T-cell (primary cell): Measurements from ENCODE around the gene MX1. TPM values are rescaled to one million over a fixed set of nuclear protein-coding genes. Genes with fewer than 3 reads are reported as not detected.
"Not testable (repeated sequence)": the region's sequence is repeated elsewhere in the genome, so short reads cannot be mapped to it uniquely, and the experiment has no call there.

Source experiments
- ATAC-seq, 4 experiments: fragments of 200-7000 bp in 3 of 4; fragments of 150-1000 bp in 1 of 4; cut with Tn5 transposase; replicated peaks in 1 of 4; 1 replicate in 3 of 4; 2 replicates in 1 of 4; pipeline ENCODE4 v1.10.0; 2021; ENCODE audit warnings: moderate library complexity in 3 of 4, mild to moderate bottlenecking in 2 of 4, moderate number of reproducible peaks in 1 of 4
- CTCF ChIA-PET, 2 donors: fragments of 300-600 bp; sonication (Branson Sonifier 250); formaldehyde crosslinking; loops; one replicate each; lab custom pipeline; 2022; ENCODE audit warnings: antibody characterized with exemption in 2 of 2; lab: Charles Lee
- POLR2A ChIA-PET, 2 donors: fragments of 300-600 bp; sonication (Branson Sonifier 250); formaldehyde crosslinking; loops; one replicate each; lab custom pipeline; 2022; ENCODE audit warnings: antibody characterized with exemption in 2 of 2; lab: Charles Lee
- DNase-seq, 35 experiments: peaks; one replicate each; pipeline versions ENCODE4 v3.0.0 to v3.0.0-alpha.2; 2013 to 2023
- H3K27ac ChIP-seq: one replicate; pipeline ENCODE4 v1.5.1; 2013; ENCODE audit warnings: low read length
- H3K27me3 ChIP-seq, 2 experiments: replicated peaks in 1 of 2; 1 replicate in 1 of 2; 2 replicates in 1 of 2; pipeline versions ENCODE4 v1.6.1 to v1.7.0; 2013; ENCODE audit warnings: low read length in 1 of 2, mixed read lengths in 1 of 2; ENCODE audit not compliant: control insufficient read depth in 2 of 2, insufficient read depth in 2 of 2; ENCODE audit errors: extremely low read depth in 1 of 2
- H3K36me3 ChIP-seq, 2 donors: 1 replicate in 1 of 2; 2 replicates in 1 of 2; pipeline versions ENCODE4 v1.6.1 to v1.7.0; 2013; ENCODE audit warnings: low read length in 1 of 2; ENCODE audit not compliant: control insufficient read depth in 2 of 2, insufficient read depth in 1 of 2; ENCODE audit errors: extremely low read depth in 1 of 2
- H3K4me1 ChIP-seq, 2 experiments: 1 replicate in 1 of 2; 2 replicates in 1 of 2; pipeline versions ENCODE4 v1.6.1 to v1.7.0; 2013; ENCODE audit warnings: low read length in 2 of 2, mixed read lengths in 1 of 2; ENCODE audit not compliant: insufficient read depth in 2 of 2, control insufficient read depth in 1 of 2; ENCODE audit errors: extremely low read depth in 1 of 2
- H3K4me3 ChIP-seq, 2 donors: 1 replicate in 1 of 2; 2 replicates in 1 of 2; pipeline versions ENCODE4 v1.5.1 to v1.7.0; 2013; ENCODE audit warnings: mild to moderate bottlenecking in 2 of 2, low read length in 1 of 2, moderate library complexity in 1 of 2; ENCODE audit not compliant: control insufficient read depth in 1 of 2; ENCODE audit errors: extremely low read depth in 1 of 2
- H3K9me3 ChIP-seq: 2 replicates; pipeline ENCODE4 v1.7.0; 2013
- H3K27ac Mint-ChIP-seq, 2 donors: one replicate each; pipeline ENCODE4 v1.8.0; 2020 to 2021; ENCODE audit warnings: mild to moderate bottlenecking in 2 of 2, mixed read lengths in 2 of 2
- H3K27me3 Mint-ChIP-seq, 2 donors: one replicate each; pipeline ENCODE4 v1.8.0; 2021 to 2022; ENCODE audit warnings: mixed read lengths in 2 of 2
- H3K36me3 Mint-ChIP-seq: one replicate; pipeline ENCODE4 v1.8.0; 2021; ENCODE audit warnings: mixed read lengths
- H3K4me1 Mint-ChIP-seq, 3 donors: one replicate each; pipeline ENCODE4 v1.8.0; 2020 to 2022; ENCODE audit warnings: mixed read lengths in 3 of 3, mild to moderate bottlenecking in 1 of 3
- H3K4me3 Mint-ChIP-seq, 3 donors: one replicate each; pipeline ENCODE4 v1.8.0; 2020 to 2022; ENCODE audit warnings: mild to moderate bottlenecking in 3 of 3, mixed read lengths in 3 of 3, moderate library complexity in 3 of 3
- H3K9me3 Mint-ChIP-seq, 3 donors: one replicate each; pipeline ENCODE4 v1.8.0; 2020 to 2022; ENCODE audit warnings: mixed read lengths in 3 of 3
- WGBS: methylation state at CpG from one replicate; pipeline ENCODE4 v1.1.5; 2013; ENCODE audit warnings: missing lambda C conversion rate; ENCODE audit not compliant: insufficient coverage; 5-methylcytosine and 5-hydroxymethylcytosine counted together
- total RNA-seq, 35 experiments: library from RNA in 6 of 35; stranded (reverse) in 6 of 35; fragments of 120-200 nt in 1 of 35; gene quantifications; one replicate each; pipeline versions ENCODE4 v1.2.1 to v1.2.4 and lab custom pipeline; 2013 to 2026

The MX1 gene
- total RNA-seq, 5 donors from 2014 or later (not counting 1 experiment from before 2014, with no cell fraction given), result 55.2 to 82.5 (median 68.7) TPM

DNA sequence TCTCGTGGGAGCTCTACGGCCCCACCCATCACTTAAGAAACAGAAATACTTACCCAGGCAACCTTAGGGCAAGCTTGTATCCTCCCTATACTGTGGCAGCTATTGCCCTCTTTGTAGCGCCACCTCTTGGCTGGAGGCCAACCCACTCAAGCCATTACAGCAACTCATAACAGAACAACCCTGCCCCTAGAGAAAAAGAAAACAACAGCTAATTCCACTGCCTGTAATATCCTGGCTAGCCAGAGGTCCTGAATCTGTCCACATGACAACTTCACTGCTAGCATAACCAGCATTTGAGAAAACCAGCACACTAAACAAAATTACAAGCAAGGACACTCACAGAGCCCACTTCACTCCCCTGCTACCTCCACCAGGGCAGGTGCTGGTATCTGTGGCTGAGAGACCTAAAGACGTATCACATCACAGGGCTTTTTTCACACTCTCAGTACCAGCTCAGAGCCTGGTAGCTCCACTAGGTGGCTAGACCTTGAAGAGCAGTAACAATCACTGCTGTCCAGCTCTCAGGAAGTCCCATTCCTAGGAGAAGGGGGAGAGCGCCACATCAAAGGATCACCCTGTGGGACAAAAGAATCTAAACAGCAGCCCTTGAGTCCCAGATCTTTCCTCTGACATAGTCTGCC, 14.5 kb upstream of the MX1 start:
- POLR2A ChIA-PET, result interaction anchor here (0.5 to 0.6 kb wide), 2 partner anchors 8 to 306 kb away, joined by 4 to 5 read pairs; no protein-coding TSS in a partner anchor
- 64% methylated on average over 4 of the region's 5 CpGs for WGBS
- H3K9me3 Mint-ChIP-seq, result peaks cover 7 to 57% (median 29%) of the 10 kb centered on the region in 3 donors
- H3K27me3 Mint-ChIP-seq, result no peaks in the 10 kb centered on the region
- H3K27ac Mint-ChIP-seq, result no peak overlapping the region
- ATAC-seq (peak in 2 of 4 experiments; percentile 29 to 45), DNase-seq (peak in 7 of 35 experiments; percentile 6 to 36 (median 21))
- Histone ChIP-seq H3K4me1 (no peaks in the 10 kb centered on the region), H3K27me3 (no peaks in the 10 kb centered on the region), H3K4me3 (no peak overlapping the region), H3K27ac (no peak overlapping the region), H3K36me3 (peaks cover 5 to 37% of the 10 kb centered on the region in 2 donors), H3K9me3 (no peaks in the 10 kb centered on the region)
- H3K4me3 Mint-ChIP-seq, result no peak overlapping the region
- peaks cover 0 to 7% (median 2%) of the 10 kb centered on the region in 3 donors for H3K4me1 Mint-ChIP-seq
- CTCF ChIA-PET, result interaction anchor here in 1 of 2 donors (0.6 kb wide), 1 partner anchor 143 kb away, joined by 3 read pairs; no protein-coding TSS in a partner anchor
- H3K36me3 Mint-ChIP-seq, result peaks cover 51% of the 10 kb centered on the region

DNA sequence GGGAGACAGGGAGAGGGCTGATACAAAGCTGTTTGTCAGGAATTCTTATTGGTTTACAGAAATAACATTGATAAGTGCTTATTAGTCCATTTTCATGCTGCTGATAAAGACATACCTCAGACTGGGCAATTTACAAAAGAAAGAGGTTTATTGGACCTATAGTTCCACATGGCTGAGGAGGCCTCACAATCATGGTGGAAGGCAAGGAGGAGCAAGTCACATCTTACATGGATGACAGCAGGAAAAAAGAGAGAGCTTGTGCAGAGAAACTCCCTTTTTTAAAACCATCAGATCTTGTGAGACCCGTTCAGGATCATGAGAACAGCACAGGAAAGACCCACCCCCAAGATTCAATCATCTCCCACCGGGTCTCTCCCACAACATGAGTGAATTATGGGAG, 8.5 kb upstream of the MX1 start:
- Mint-ChIP-seq H3K4me1 (peaks cover 19 to 27% (median 20%) of the 10 kb centered on the region in 3 donors), H3K27ac (peak overlapping the region; percentile 23 to 34), H3K9me3 (peaks cover 7 to 33% (median 17%) of the 10 kb centered on the region in 3 donors)
- WGBS, result no CpG with 5 or more reads among the region's 2 CpGs
- H3K27me3 ChIP-seq, H3K36me3 ChIP-seq, H3K36me3 Mint-ChIP-seq, H3K4me3 Mint-ChIP-seq, H3K27me3 Mint-ChIP-seq, ATAC-seq, DNase-seq, H3K27ac ChIP-seq, H3K9me3 ChIP-seq, CTCF ChIA-PET, H3K4me3 ChIP-seq, POLR2A ChIA-PET: not testable (repeated sequence)
- H3K4me1 ChIP-seq, result peaks cover 0 to 11% of the 10 kb centered on the region in 2 experiments

DNA sequence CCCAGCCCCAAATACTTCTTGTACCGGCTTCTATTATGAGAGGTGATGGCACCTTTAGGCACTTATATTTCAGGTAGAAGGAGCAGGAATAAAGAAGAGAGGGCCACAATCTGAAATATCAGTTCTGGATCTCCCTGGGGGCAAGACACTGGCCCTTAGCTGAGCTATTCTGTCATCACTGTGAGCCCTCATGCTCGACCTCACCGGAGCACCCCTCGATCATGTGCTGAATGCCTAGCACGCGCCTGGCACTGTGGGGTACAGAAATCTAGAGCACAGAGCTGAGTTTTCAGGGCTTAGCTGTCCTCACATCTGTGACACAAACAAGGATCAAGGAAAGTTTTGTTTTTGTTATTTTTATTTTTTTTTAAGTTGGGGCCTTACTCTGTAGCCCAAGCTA, 7.6 kb upstream of the MX1 start:
- CTCF ChIA-PET, result no interaction called here

DNA sequence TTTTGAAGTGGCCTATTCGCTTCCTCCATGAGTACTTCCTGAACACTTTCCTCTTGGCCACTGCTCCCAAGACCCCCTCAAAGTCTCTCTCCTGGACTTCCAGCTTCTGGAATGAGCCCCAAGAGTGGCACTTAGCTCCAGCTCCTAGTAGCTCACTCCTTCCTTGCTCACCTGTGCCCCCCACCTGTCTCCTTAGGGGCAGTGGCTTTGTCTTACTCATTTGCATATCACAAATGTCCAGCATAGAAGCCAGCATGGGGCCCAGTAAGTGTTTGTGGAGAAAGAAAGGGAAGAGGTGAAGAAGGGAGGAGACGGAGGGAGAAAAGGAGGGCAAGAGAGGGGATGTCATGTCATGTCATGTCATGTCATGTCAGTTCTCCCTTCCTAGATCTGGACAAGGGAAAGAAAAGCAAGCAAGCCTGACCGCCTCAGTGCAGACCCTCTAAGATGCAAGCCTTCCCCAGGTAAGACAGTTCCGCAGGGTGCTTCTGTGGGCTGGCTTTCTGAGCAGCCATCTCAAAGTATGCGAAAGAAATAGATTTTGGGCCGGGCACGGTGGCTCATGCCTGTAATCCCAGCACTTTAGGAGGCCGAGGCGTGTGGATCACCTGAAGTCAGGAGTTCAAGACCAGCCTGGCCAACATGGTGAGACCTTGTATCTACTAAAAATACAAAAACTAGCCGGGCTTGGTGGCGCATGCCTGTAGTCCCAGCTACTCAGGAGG, 6.9 kb upstream of the MX1 start:
- H3K4me1 ChIP-seq, result peaks cover 5 to 21% of the 10 kb centered on the region in 2 experiments
- Mint-ChIP-seq H3K36me3 (no peaks in the 10 kb centered on the region), H3K27me3 (no peaks in the 10 kb centered on the region), H3K9me3 (peaks cover 2 to 19% (median 3%) of the 10 kb centered on the region in 3 donors), H3K27ac (peak overlapping the region; percentile 89 to 94), H3K4me1 (peaks cover 31 to 43% (median 34%) of the 10 kb centered on the region in 3 donors), H3K4me3 (peak overlapping the region; percentile 34 to 95 (median 91))
- H3K4me3 ChIP-seq, result no peak overlapping the region
- ChIA-PET CTCF (no interaction called here), POLR2A (no interaction called here)
- H3K36me3 ChIP-seq, result no peaks in the 10 kb centered on the region
- H3K27ac ChIP-seq, result peak overlapping the region; percentile 1
- DNase-seq (no peak), ATAC-seq (no peak)
- no peaks in the 10 kb centered on the region for H3K27me3 ChIP-seq
- no peaks in the 10 kb centered on the region for H3K9me3 ChIP-seq
- WGBS, result 100% methylated on average over 7 of the region's 11 CpGs

More for the DNA sequence above, 7.6 kb upstream of the MX1 start:
- Histone ChIP-seq H3K27ac (no peak overlapping the region), H3K4me1 (peaks cover 0 to 16% of the 10 kb centered on the region in 2 experiments), H3K9me3 (no peaks in the 10 kb centered on the region), H3K27me3 (no peaks in the 10 kb centered on the region), H3K36me3 (no peaks in the 10 kb centered on the region), H3K4me3 (no peak overlapping the region)
- POLR2A ChIA-PET, result no interaction called here
- H3K9me3 Mint-ChIP-seq, result peaks cover 7 to 24% (median 8%) of the 10 kb centered on the region in 3 donors
- ATAC-seq, result no peak
- WGBS, result 92% methylated on average over 5 of the region's 6 CpGs
- peak overlapping the region in 2 of 3 donors; percentile 17 to 29 for H3K4me3 Mint-ChIP-seq
- peaks cover 25 to 36% (median 28%) of the 10 kb centered on the region in 3 donors for H3K4me1 Mint-ChIP-seq
- no peaks in the 10 kb centered on the region for H3K27me3 Mint-ChIP-seq
- H3K27ac Mint-ChIP-seq, result peak overlapping the region; percentile 4 to 83
- no peaks in the 10 kb centered on the region for H3K36me3 Mint-ChIP-seq
- no peak for DNase-seq

DNA sequence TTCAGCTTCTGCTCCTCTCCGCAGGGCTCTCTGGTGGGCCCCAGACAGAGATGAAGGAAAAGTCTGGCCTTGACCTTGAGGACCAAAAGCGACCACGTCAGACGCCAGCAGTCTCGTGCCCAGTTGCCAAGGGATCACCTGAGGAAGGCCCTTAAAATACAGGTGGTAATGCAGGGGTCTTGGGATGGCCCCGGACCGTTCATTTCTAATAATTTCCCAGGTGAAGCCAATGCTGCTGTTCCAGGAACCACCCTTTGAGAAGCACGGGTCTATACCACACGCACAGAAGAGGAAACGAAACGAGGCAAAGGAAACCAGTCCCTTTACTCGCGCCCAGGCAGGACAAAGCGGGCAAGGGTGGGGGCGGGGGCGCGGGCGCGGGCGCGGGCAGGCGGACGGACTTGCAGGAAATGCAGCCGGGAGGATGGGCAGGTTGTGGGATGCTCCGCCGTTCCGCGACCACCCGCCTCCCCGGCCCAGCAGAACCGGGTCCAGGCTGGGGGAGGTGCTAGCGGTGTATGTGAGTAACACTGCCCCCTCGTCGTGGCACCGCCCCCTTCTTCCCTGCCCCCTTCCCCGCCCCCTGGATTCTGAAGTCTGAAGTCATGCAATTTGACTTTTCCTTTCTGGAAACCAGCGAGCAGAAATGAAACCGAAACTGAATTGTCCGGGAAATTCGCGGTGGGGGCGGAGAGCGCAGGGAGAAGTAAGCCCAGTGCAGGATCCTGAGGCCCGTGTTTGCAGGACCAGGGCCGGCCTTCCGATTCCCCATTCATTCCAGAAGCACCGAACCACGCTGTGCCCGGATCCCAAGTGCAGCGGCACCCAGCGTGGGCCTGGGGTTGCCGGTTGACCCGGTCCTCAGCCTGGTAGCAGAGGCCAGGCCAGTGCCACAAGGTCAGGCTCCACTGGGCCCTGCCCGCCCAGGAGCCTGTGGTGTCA, 5.8 kb upstream of the MX1 start:
- ATAC-seq, result peak; percentile 74 to 83 (median 80)
- CTCF ChIA-PET, result no interaction called here
- Mint-ChIP-seq H3K9me3 (peaks cover 0 to 8% (median 0%) of the 10 kb centered on the region in 3 donors), H3K27me3 (no peaks in the 10 kb centered on the region), H3K36me3 (no peaks in the 10 kb centered on the region), H3K4me3 (peak overlapping the region; percentile 84 to 95 (median 91)), H3K27ac (peak overlapping the region; percentile 91 to 94), H3K4me1 (peaks cover 38 to 53% (median 38%) of the 10 kb centered on the region in 3 donors)
- Histone ChIP-seq H3K36me3 (no peaks in the 10 kb centered on the region), H3K9me3 (no peaks in the 10 kb centered on the region), H3K27me3 (no peaks in the 10 kb centered on the region), H3K4me1 (peaks cover 5 to 21% of the 10 kb centered on the region in 2 experiments), H3K4me3 (peak overlapping the region; percentile 66 to 67), H3K27ac (peak overlapping the region; percentile 72)
- peak in 25 of 35 experiments; percentile 4 to 55 (median 28) for DNase-seq
- POLR2A ChIA-PET, result interaction anchor here in 1 of 2 donors (0.7 kb wide), 1 partner anchor 9 kb away, joined by 5 read pairs; no protein-coding TSS in a partner anchor
- 3% methylated on average over 32 of the region's 54 CpGs for WGBS
